K562 (cell line): ENCODE data around the gene TRMT1. TPM values are rescaled to one million over a fixed set of nuclear protein-coding genes. Genes with fewer than 3 reads are reported as not detected.
A peak's percentile ranks its signal among the peaks of the same experiment; 100 is the strongest.

ENCODE experiments used
- DNMT1 ChIP-seq: fragments of 450-650 bp; IDR thresholded peaks from 2 replicates; pipeline ENCODE4 v1.6.1; 2016; ENCODE audit warnings: antibody characterized with exemption, mild to moderate bottlenecking
- E2F3 ChIP-seq: fragments of 250-450 bp; sonication (Bioruptor Pico); IDR thresholded peaks from 2 replicates; pipeline ENCODE4 v1.4.0; 2020; ENCODE audit warnings: mild to moderate bottlenecking
- ELF2 ChIP-seq: fragments of 250-450 bp; sonication (Bioruptor Pico); IDR thresholded peaks from 2 replicates; pipeline ENCODE4 v1.5.0; 2021; ENCODE audit warnings: mild to moderate bottlenecking
- HNRNPK ChIP-seq: fragments of 200-400 bp; formaldehyde crosslinking; IDR thresholded peaks from one replicate; pipeline ENCODE4 v1.6.1; 2018; ENCODE audit warnings: mild to moderate bottlenecking, low read depth, low read length; ENCODE audit not compliant: poor library complexity, severe bottlenecking
- HOXB6 ChIP-seq: fragments of 250-450 bp; sonication (Bioruptor Pico); IDR thresholded peaks from 2 replicates; pipeline ENCODE4 v1.5.1; 2022; ENCODE audit warnings: mild to moderate bottlenecking, borderline replicate concordance
- MEIS2 ChIP-seq: fragments of 450-650 bp; IDR thresholded peaks from 2 replicates; pipeline ENCODE4 v1.6.1; 2014; ENCODE audit warnings: mild to moderate bottlenecking; ENCODE audit not compliant: partially characterized antibody
- MIER1 ChIP-seq: fragments of 450-650 bp; IDR thresholded peaks from 2 replicates; pipeline ENCODE4 v1.6.1; 2016; ENCODE audit warnings: antibody characterized with exemption, mild to moderate bottlenecking, low read depth
- NR0B1 ChIP-seq: fragments of 450-650 bp; IDR thresholded peaks from one replicate; pipeline ENCODE4 v1.6.1; 2018; ENCODE audit warnings: mild to moderate bottlenecking, moderate library complexity; ENCODE audit not compliant: partially characterized antibody
- PCBP2 ChIP-seq: fragments of 200-400 bp; formaldehyde crosslinking; IDR thresholded peaks from 2 replicates; pipeline ENCODE4 v1.6.1; 2018; ENCODE audit warnings: low read length, low read depth, mild to moderate bottlenecking, moderate library complexity; ENCODE audit not compliant: poor library complexity, severe bottlenecking
- RBBP5 ChIP-seq: fragments of 200-600 bp; sonication (generic); IDR thresholded peaks from 2 replicates; pipeline ENCODE4 v1.6.1; 2012; ENCODE audit warnings: borderline replicate concordance, mild to moderate bottlenecking, low read length, control low read depth, inconsistent platforms; ENCODE audit not compliant: insufficient read depth, poor library complexity, severe bottlenecking
- SOX6 ChIP-seq: fragments of 450-650 bp; IDR thresholded peaks from 2 replicates; pipeline ENCODE4 v1.6.1; 2014; ENCODE audit warnings: mild to moderate bottlenecking
- SRSF1 ChIP-seq: fragments of 200-400 bp; formaldehyde crosslinking; IDR thresholded peaks from 2 replicates; pipeline ENCODE4 v1.6.1; 2017; ENCODE audit warnings: mild to moderate bottlenecking, low read depth, low read length, moderate library complexity
- SRSF3 ChIP-seq: fragments of 200-400 bp; formaldehyde crosslinking; IDR thresholded peaks from 2 replicates; pipeline ENCODE4 v1.6.1; 2016; ENCODE audit warnings: mild to moderate bottlenecking, low read length, moderate library complexity; ENCODE audit not compliant: insufficient read depth
- TAF1 ChIP-seq: IDR thresholded peaks from 2 replicates; pipeline ENCODE4 v1.6.1; 2011; ENCODE audit warnings: mild to moderate bottlenecking, low read length, moderate library complexity; ENCODE audit not compliant: insufficient read depth, control insufficient read depth, severe bottlenecking; ENCODE audit errors: extremely low read depth
- USF1 ChIP-seq: sonication (generic); formaldehyde crosslinking; IDR thresholded peaks from 2 replicates; pipeline ENCODE4 v1.9.0; 2022; ENCODE audit warnings: mild to moderate bottlenecking, missing genetic modification reagents
- ZBTB2 ChIP-seq: fragments of 450-650 bp; IDR thresholded peaks from 2 replicates; pipeline ENCODE4 v1.6.1; 2016; ENCODE audit warnings: antibody characterized with exemption
- ZBTB9 ChIP-seq: fragments of 450-650 bp; formaldehyde crosslinking; IDR thresholded peaks from 2 replicates; pipeline ENCODE4 v1.4.0; 2020; ENCODE audit warnings: mild to moderate bottlenecking, moderate library complexity
- ZKSCAN3 ChIP-seq: fragments of 250-450 bp; sonication (Bioruptor Pico); IDR thresholded peaks from 2 replicates; pipeline ENCODE4 v1.4.0; 2020
- ZNF3 ChIP-seq: fragments of 250-450 bp; sonication (Bioruptor Pico); IDR thresholded peaks from 2 replicates; pipeline ENCODE4 v1.5.0; 2021; ENCODE audit warnings: mild to moderate bottlenecking, moderate library complexity
- ZNF316 ChIP-seq: fragments of 450-650 bp; IDR thresholded peaks from 2 replicates; pipeline ENCODE4 v1.6.1; 2016
- ZNF445 ChIP-seq: fragments of 250-450 bp; sonication (Bioruptor Pico); IDR thresholded peaks from 2 replicates; pipeline ENCODE4 v1.4.0; 2020; ENCODE audit warnings: low read depth, mild to moderate bottlenecking, moderate library complexity
- ZNF511 ChIP-seq: sonication (generic); formaldehyde crosslinking; IDR thresholded peaks from 2 replicates; pipeline ENCODE4 v1.8.0; 2022; ENCODE audit warnings: mild to moderate bottlenecking, missing genetic modification reagents
- ZNF707 ChIP-seq: fragments of 250-450 bp; sonication (Bioruptor Pico); conservative IDR thresholded peaks from 2 replicates; pipeline ENCODE4 v1.8.0; 2022; ENCODE audit warnings: inconsistent platforms, mild to moderate bottlenecking, moderate library complexity
- ZNF830 ChIP-seq: fragments of 250-450 bp; sonication (Bioruptor Pico); IDR thresholded peaks from 2 replicates; pipeline ENCODE4 v1.5.0; 2021; ENCODE audit warnings: mild to moderate bottlenecking
- polyA plus RNA-seq, 8 experiments: library from polyadenylated mRNA; depleted of rRNA in 4 of 8; stranded (reverse) in 5 of 8; unstranded in 3 of 8; fragments of >200 nt; fragmentation: Nextera tagmentation in 2 of 8; fragmentation: Illumina TruSeq in 1 of 8; extraction: Ambion mirVana in 2 of 8; extraction: Trizol in 1 of 8; gene quantifications; 2 replicates each; pipeline versions ENCODE4 v1.2.1 to v1.2.3, GENCODE V29; 2011 to 2014; ENCODE audit warnings: inconsistent platforms in 1 of 8, missing spikeins in 1 of 8
- total RNA-seq, 7 experiments: library from RNA; depleted of rRNA in 6 of 7; stranded (reverse); fragments of >200 nt in 6 of 7; fragmentation: Illumina TruSeq in 2 of 7; extraction: Trizol in 2 of 7; gene quantifications; 2 replicates each; pipeline versions ENCODE4 v1.2.1 to v1.2.3, GENCODE V29; 2011 to 2021; ENCODE audit warnings: low replicate concordance in 1 of 7

The TRMT1 gene
- total and polyA plus RNA-seq, 9 of the 15 experiments (the other 6 are each of a cell fraction or from before 2014, with no cell fraction given) = 5.8 to 158 (median 54.3) TPM

DNA sequence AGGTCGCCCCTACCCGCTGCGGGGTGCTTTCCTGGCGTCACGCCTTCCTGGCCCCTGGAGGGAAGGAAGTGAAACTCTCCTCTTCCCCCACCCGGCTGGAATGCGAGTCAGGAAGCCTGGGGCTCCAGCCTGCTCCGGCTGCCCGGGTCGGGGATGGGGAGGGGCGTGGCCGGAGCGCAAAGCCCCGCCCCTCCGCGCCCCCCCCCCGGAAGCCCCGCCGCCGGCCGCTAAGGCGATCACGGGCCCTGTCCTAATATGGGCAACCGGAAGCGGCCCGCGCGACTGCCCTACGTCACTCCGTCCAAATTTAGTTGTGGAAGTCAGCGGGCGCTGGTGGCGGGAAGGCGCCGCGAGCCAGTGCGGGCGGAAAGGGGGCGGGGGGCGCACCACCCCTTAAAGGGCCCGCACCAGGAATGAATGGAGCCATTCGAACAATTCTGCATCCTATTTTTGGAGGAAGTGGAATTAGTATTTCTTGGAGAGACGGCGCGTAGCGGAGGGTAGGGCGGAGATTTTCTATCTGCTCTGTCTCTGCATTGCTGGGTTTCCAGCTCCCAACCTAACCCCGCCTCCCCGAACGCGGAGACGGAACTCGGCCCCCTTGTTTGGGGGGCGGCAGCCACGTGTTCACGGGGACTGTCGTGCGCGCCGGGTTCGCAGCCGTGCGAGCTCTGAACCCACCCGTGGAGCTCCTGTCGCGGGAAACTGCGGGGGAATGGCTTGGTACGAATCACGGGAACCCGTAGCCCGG lies 35.2 kb upstream of the TRMT1 start (continued):
- TF ChIP-seq USF1 (CRISPR knock-in tag) (peak; percentile 63), ZBTB2 (0 out of 2 replicates have a peak, but pooled peaks have one; percentile 21), MIER1 (no peak), E2F3 (CRISPR knock-in tag) (peak; percentile 89), RBBP5 (no peak), ZNF316 (no peak), ZBTB9 (peak; percentile 51; the same call in 1 of the 2 replicates), TAF1 (peak; percentile 88), SRSF1 (no peak), PCBP2 (no peak), ZNF707 (no peak), ZNF830 (no peak), SRSF3 (no peak), HOXB6 (CRISPR knock-in tag) (no peak), NR0B1 (no peak), DNMT1 (no peak), ELF2 (CRISPR knock-in tag) (no peak), ZNF3 (CRISPR knock-in tag) (no peak), SOX6 (no peak), MEIS2 (no peak), HNRNPK (no peak), ZKSCAN3 (CRISPR knock-in tag) (no peak), ZNF445 (no peak), ZNF511 (CRISPR knock-in tag) (no peak)
